WTC11 (cell line): ENCODE results near the gene VSIR. TPM values are rescaled to one million over a fixed set of nuclear protein-coding genes. Genes with fewer than 3 reads are reported as not detected.

ENCODE experiments used
- ATAC-seq: fragments of 200-7000 bp; cut with Tn5 transposase; 2 replicates; pipeline ENCODE4 v1.10.0; 2021; ENCODE audit warnings: mild to moderate bottlenecking, moderate library complexity
- CTCF ChIA-PET: fragments of 300-600 bp; sonication (Branson Sonifier 250); formaldehyde crosslinking; loops from one replicate; lab custom pipeline; 2021; ENCODE audit warnings: antibody characterized with exemption; lab: Charles Lee
- POLR2A ChIA-PET: fragments of 350-600 bp; sonication (Branson Sonifier 250); formaldehyde crosslinking; loops from one replicate; lab custom pipeline; 2021; ENCODE audit warnings: antibody characterized with exemption; lab: Charles Lee
- DNase-seq: peaks from one replicate; pipeline ENCODE4 v3.0.0; 2021; ENCODE audit warnings: low spot score
- H3K27ac Mint-ChIP-seq: 2 replicates; pipeline ENCODE4 v1.8.0; 2021; ENCODE audit warnings: mixed read lengths
- H3K27me3 Mint-ChIP-seq: 2 replicates; pipeline ENCODE4 v1.8.0; 2021; ENCODE audit warnings: low read depth, mild to moderate bottlenecking, moderate library complexity, mixed read lengths
- H3K36me3 Mint-ChIP-seq: 2 replicates; pipeline ENCODE4 v1.8.0; 2021; ENCODE audit warnings: mixed read lengths
- H3K4me1 Mint-ChIP-seq: 2 replicates; pipeline ENCODE4 v1.8.0; 2022; ENCODE audit warnings: mixed read lengths
- H3K4me3 Mint-ChIP-seq: 2 replicates; pipeline ENCODE4 v1.8.0; 2021; ENCODE audit warnings: mild to moderate bottlenecking, moderate library complexity, mixed read lengths
- H3K9me3 Mint-ChIP-seq: 2 replicates; pipeline ENCODE4 v1.8.0; 2021; ENCODE audit warnings: mixed read lengths
- ATF1 ChIP-seq: sonication (generic); formaldehyde crosslinking; IDR thresholded peaks from 2 replicates; pipeline ENCODE4 v1.8.1; 2023; ENCODE audit warnings: mild to moderate bottlenecking, moderate library complexity, missing genetic modification reagents
- E2F4 ChIP-seq: sonication (generic); formaldehyde crosslinking; IDR thresholded peaks from 2 replicates; pipeline ENCODE4 v1.8.1; 2022; ENCODE audit warnings: low read depth, mild to moderate bottlenecking, moderate library complexity, missing genetic modification reagents, borderline replicate concordance
- ERG ChIP-seq: fragments of 250-450 bp; sonication (Bioruptor Pico); IDR thresholded peaks from 2 replicates; pipeline ENCODE4 v1.8.0; 2021; ENCODE audit warnings: mild to moderate bottlenecking
- FOXJ3 ChIP-seq: sonication (generic); formaldehyde crosslinking; IDR thresholded peaks from 2 replicates; pipeline ENCODE4 v1.9.0; 2021; ENCODE audit warnings: missing genetic modification reagents, mild to moderate bottlenecking, borderline replicate concordance
- GTF2I ChIP-seq: fragments of 250-450 bp; sonication (Bioruptor Pico); conservative IDR thresholded peaks from 2 replicates; pipeline ENCODE4 v1.4.0; 2021; ENCODE audit warnings: mild to moderate bottlenecking
- JUN ChIP-seq: sonication (generic); formaldehyde crosslinking; IDR thresholded peaks from 2 replicates; pipeline ENCODE4 v1.8.0; 2023; ENCODE audit warnings: mild to moderate bottlenecking, missing genetic modification reagents
- PRDM15 ChIP-seq: sonication (generic); formaldehyde crosslinking; IDR thresholded peaks from 2 replicates; pipeline ENCODE4 v1.8.0; 2022; ENCODE audit warnings: missing genetic modification reagents
- TEAD4 ChIP-seq: sonication (generic); formaldehyde crosslinking; IDR thresholded peaks from 2 replicates; pipeline ENCODE4 v1.8.0; 2022; ENCODE audit warnings: mild to moderate bottlenecking, missing genetic modification reagents
- TP53 ChIP-seq: sonication (generic); formaldehyde crosslinking; IDR thresholded peaks from 2 replicates; pipeline ENCODE4 v1.8.1; 2023; ENCODE audit warnings: mild to moderate bottlenecking, missing genetic modification reagents
- ZNF219 ChIP-seq: sonication (generic); formaldehyde crosslinking; IDR thresholded peaks from 2 replicates; pipeline ENCODE4 v1.8.0; 2023; ENCODE audit warnings: missing genetic modification reagents, mild to moderate bottlenecking, borderline replicate concordance
- ZNF671 ChIP-seq: fragments of 250-450 bp; sonication (Bioruptor Pico); IDR thresholded peaks from 2 replicates; pipeline ENCODE4 v1.8.0; 2021; ENCODE audit warnings: mild to moderate bottlenecking
- total RNA-seq: library from RNA; stranded (reverse); gene quantifications from 3 replicates; pipeline ENCODE4 v1.2.3, GENCODE V29; 2021
- TF ChIP-seq, protein P1 (sequence below): sonication (generic); formaldehyde crosslinking; IDR thresholded peaks from 2 replicates; pipeline ENCODE4 v1.8.1; 2023; ENCODE audit warnings: mild to moderate bottlenecking, missing genetic modification reagents
- TF ChIP-seq, protein P2 (sequence below): sonication (generic); formaldehyde crosslinking; IDR thresholded peaks from 2 replicates; pipeline ENCODE4 v1.8.1; 2023; ENCODE audit warnings: mild to moderate bottlenecking, missing genetic modification reagents, moderate library complexity
- TF ChIP-seq, protein P3 (sequence below): sonication (generic); formaldehyde crosslinking; IDR thresholded peaks from 2 replicates; pipeline ENCODE4 v1.8.0; 2022; ENCODE audit warnings: mild to moderate bottlenecking, missing genetic modification reagents
- TF ChIP-seq, protein P4 (sequence below): sonication (generic); formaldehyde crosslinking; IDR thresholded peaks from 2 replicates; pipeline ENCODE4 v1.8.0; 2022; ENCODE audit warnings: mild to moderate bottlenecking, missing genetic modification reagents

The VSIR gene
- total RNA-seq, 1 experiment from 2014 or later: 0.74 TPM

DNA sequence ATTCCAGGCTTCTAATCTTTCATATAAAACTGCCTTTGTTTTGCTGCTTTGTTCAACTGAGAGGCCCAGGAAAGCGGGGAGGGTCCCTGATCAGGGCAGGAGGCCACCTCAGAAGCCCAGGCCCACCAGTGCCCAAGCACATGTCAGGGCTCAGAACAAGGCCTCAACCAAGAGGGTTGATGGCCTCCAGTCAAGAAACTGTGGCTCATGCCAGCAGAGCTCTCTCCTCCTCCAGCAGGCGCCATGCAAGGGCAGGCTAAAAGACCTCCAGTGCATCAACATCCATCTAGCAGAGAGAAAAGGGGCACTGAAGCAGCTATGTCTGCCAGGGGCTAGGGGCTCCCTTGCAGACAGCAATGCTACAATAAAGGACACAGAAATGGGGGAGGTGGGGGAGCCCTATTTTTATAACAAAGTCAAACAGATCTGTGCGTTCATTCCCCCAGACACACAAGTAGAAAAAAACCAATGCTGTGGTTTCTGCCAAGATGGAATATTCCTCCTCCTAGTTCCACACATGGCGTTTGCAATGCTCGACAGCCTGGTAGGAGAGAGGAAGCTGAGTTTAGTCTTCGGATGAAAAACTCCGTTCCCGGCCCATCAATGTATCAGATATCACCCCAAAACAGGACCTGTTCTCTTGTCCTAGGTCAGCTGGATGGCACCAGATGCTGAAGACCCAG lies 43.8 kb upstream of the VSIR start:
- H3K27me3 Mint-ChIP-seq: no peaks in the 10 kb centered on the region
- H3K27ac Mint-ChIP-seq: no peak overlapping the region
- H3K4me1 Mint-ChIP-seq: no peaks in the 10 kb centered on the region
- H3K36me3 Mint-ChIP-seq: peaks cover 65% of the 10 kb centered on the region
- DNase-seq (no peak), ATAC-seq (no peak)
- TF ChIP-seq ZNF219 (CRISPR knock-in tag) (no peak), GTF2I (CRISPR knock-in tag) (no peak), FOXJ3 (CRISPR knock-in tag) (no peak), TP53 (CRISPR knock-in tag) (no peak), TEAD4 (no peak), JUN (CRISPR knock-in tag) (no peak)
- TF ChIP-seq, protein P1, sequence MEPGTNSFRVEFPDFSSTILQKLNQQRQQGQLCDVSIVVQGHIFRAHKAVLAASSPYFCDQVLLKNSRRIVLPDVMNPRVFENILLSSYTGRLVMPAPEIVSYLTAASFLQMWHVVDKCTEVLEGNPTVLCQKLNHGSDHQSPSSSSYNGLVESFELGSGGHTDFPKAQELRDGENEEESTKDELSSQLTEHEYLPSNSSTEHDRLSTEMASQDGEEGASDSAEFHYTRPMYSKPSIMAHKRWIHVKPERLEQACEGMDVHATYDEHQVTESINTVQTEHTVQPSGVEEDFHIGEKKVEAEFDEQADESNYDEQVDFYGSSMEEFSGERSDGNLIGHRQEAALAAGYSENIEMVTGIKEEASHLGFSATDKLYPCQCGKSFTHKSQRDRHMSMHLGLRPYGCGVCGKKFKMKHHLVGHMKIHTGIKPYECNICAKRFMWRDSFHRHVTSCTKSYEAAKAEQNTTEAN (CRISPR knock-in tag): no peak
- CTCF ChIA-PET: no interaction called here
- H3K4me3 Mint-ChIP-seq: no peak overlapping the region
- no peaks in the 10 kb centered on the region for H3K9me3 Mint-ChIP-seq
- POLR2A ChIA-PET: no interaction called here

DNA sequence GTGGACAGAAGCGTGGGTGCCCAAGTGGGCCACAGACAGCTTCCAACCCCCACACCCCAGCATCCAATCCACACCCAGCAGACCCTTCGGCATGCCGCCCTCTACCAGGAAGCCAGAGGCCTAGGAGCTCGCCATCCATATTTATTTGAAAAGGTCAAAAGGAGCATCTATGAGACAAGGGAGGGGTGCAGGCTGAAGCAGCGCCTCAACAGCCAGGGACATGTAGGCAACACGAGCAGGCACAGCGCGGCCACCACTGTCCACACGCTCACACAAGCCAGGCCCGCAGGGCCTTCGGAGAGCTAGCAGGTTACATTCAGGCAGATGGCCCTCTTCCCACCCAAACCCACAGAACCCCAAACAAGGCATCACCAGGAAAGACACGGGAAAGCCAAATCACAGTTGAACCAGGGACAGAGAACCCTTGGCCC lies 43.1 kb upstream of the VSIR start:
- ATAC-seq (no peak), DNase-seq (no peak)
- no peaks in the 10 kb centered on the region for H3K4me1 Mint-ChIP-seq
- no peaks in the 10 kb centered on the region for H3K27me3 Mint-ChIP-seq
- peaks cover 58% of the 10 kb centered on the region for H3K36me3 Mint-ChIP-seq
- TF ChIP-seq PRDM15 (CRISPR knock-in tag): no peak
- TF ChIP-seq ZNF671: no peak
- TF ChIP-seq FOXJ3 (CRISPR knock-in tag): no peak
- TF ChIP-seq, protein P2, sequence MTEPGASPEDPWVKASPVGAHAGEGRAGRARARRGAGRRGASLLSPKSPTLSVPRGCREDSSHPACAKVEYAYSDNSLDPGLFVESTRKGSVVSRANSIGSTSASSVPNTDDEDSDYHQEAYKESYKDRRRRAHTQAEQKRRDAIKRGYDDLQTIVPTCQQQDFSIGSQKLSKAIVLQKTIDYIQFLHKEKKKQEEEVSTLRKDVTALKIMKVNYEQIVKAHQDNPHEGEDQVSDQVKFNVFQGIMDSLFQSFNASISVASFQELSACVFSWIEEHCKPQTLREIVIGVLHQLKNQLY (CRISPR knock-in tag): no peak
- TF ChIP-seq, protein P3, sequence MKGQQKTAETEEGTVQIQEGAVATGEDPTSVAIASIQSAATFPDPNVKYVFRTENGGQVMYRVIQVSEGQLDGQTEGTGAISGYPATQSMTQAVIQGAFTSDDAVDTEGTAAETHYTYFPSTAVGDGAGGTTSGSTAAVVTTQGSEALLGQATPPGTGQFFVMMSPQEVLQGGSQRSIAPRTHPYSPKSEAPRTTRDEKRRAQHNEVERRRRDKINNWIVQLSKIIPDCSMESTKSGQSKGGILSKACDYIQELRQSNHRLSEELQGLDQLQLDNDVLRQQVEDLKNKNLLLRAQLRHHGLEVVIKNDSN (CRISPR knock-in tag): no peak
- TF ChIP-seq ERG (CRISPR knock-in tag): no peak
- TF ChIP-seq, protein P4, sequence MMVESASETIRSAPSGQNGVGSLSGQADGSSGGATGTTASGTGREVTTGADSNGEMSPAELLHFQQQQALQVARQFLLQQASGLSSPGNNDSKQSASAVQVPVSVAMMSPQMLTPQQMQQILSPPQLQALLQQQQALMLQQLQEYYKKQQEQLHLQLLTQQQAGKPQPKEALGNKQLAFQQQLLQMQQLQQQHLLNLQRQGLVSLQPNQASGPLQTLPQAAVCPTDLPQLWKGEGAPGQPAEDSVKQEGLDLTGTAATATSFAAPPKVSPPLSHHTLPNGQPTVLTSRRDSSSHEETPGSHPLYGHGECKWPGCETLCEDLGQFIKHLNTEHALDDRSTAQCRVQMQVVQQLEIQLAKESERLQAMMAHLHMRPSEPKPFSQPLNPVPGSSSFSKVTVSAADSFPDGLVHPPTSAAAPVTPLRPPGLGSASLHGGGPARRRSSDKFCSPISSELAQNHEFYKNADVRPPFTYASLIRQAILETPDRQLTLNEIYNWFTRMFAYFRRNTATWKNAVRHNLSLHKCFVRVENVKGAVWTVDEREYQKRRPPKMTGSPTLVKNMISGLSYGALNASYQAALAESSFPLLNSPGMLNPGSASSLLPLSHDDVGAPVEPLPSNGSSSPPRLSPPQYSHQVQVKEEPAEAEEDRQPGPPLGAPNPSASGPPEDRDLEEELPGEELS (CRISPR knock-in tag): no peak
- no peak for TF ChIP-seq E2F4 (CRISPR knock-in tag)
- TF ChIP-seq ATF1: no peak
- H3K4me3 Mint-ChIP-seq: no peak overlapping the region
- H3K9me3 Mint-ChIP-seq: no peaks in the 10 kb centered on the region
- ChIA-PET POLR2A (no interaction called here), CTCF (no interaction called here)
- peak overlapping the region; percentile 46; the same call in 1 of the 2 replicates for H3K27ac Mint-ChIP-seq
